Measurements from ENCODE around the gene EPS8. TPM values are rescaled to one million over a fixed set of nuclear protein-coding genes. Genes with fewer than 3 reads are reported as not detected.

The EPS8 gene
- total RNA-seq, 1 donor, result 192 TPM

DNA sequence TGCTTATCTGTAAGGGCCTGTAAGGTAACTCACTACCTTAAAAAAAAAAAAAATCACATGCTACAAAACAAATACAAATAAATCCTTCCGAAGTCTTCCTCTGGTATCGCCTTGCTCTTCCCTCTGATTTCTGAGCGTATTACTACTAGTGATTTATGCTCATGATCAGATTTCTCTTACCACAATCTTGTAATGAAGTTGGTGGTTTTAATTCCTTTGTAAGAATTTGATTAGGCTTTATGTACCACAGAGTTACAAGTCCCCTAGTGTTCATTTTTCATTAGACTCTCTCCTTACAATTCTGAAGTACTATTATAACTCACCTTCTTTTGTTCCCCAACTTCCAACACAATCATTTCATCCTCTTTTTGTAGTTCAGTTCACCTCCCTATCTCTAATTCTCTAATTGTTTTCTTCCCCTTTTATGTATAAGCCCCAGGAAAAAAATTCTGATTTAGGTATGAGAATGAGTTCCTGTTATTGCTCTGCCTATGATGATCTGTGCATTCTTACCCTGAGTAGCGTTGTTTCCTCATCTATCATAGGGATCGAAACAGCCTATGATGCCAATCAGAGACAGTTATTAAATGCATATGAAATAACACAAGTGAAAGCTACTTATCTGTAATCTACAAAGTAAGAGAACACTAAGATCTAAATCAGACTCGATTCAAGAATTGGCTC is 81.5 kb downstream of the EPS8 start:
- TF ChIP-seq, protein P1, sequence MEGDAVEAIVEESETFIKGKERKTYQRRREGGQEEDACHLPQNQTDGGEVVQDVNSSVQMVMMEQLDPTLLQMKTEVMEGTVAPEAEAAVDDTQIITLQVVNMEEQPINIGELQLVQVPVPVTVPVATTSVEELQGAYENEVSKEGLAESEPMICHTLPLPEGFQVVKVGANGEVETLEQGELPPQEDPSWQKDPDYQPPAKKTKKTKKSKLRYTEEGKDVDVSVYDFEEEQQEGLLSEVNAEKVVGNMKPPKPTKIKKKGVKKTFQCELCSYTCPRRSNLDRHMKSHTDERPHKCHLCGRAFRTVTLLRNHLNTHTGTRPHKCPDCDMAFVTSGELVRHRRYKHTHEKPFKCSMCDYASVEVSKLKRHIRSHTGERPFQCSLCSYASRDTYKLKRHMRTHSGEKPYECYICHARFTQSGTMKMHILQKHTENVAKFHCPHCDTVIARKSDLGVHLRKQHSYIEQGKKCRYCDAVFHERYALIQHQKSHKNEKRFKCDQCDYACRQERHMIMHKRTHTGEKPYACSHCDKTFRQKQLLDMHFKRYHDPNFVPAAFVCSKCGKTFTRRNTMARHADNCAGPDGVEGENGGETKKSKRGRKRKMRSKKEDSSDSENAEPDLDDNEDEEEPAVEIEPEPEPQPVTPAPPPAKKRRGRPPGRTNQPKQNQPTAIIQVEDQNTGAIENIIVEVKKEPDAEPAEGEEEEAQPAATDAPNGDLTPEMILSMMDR (IDR thresholded peaks at IDR 0.05; ENCODE audit: insufficient read depth, low read length), result no peak
- H3K4me3 ChIP-seq (ENCODE audit: low read depth, low read length), result no peak overlapping the region
- DNase-seq (ENCODE audit: low read depth), result no peak

DNA sequence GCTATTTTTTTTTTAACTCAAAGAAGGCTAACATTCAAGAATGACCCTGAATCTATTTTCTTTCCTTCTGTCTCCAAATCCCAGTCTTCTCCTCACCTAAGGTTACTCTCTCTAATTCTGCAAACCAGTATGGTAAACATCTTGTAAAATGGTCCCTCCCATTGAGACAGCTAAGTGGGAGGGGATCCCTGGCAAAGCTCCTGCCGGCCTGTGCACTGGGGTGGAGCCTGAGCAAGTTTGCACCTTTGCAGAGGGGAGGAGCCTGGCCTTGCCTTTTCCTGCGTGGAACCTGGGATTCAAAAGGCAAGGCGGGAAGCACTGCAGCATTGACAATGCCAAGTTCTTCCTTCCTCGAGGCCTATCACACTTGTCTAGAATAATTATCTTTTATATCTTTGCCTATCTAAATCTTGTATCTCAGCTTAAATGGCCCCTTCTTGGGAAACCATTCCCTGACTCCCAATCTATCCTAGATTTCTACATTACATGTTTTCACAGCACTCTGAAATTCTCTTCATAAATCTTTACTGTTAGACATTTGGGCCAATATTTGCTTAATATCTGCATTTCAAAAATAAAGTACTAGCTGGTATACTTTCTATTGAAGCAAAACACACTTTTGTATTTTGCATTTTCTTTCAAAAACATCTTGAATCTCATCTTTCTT is 83.0 kb downstream of the EPS8 start:
- no peak for DNase-seq (ENCODE audit: low read depth)
- H3K4me3 ChIP-seq (ENCODE audit: low read depth, low read length), result no peak overlapping the region
- TF ChIP-seq, protein P1 (IDR thresholded peaks at IDR 0.05; ENCODE audit: insufficient read depth, low read length), result no peak

DNA sequence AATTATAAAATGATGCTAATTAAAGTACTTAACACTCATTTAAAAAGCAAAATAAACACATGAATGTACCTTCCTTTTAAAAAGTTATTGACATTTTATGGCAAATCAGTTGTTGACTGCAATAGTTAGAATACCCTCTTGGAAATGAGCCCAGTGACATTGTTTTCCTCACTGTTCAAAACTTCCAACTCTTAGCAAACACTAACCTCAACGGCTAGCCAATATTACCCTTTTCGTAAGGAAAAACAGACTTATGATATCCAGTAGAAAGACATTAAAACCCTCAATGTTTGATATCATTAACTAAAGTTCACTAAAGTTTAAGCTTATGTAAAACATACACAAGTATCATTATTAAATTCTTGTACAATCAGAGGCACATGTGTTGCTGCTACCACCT is 83.6 kb downstream of the EPS8 start:
- TF ChIP-seq, protein P1 (IDR thresholded peaks at IDR 0.05; ENCODE audit: insufficient read depth, low read length), result no peak
- no peak overlapping the region for H3K4me3 ChIP-seq (ENCODE audit: low read depth, low read length)
- DNase-seq (ENCODE audit: low read depth), result no peak

DNA sequence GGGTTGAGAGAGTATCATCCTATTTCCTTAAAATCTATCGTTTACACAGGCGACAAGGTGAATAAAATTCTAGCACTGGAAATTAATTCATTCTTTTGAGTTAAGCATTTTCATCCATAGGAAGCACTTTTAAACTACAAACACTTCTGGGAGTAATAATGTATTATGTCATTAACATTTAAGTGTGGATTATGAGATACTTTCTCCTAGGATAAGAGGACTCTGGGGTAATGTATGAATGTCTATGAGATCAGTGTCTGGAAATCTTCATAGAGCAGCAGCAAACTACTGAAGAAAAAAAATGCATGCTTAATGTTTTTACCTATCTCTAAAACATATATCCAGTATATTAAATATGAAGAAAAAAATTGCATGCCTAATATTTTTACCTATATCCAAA is 86.9 kb downstream of the EPS8 start:
- TF ChIP-seq, protein P1 (IDR thresholded peaks at IDR 0.05; ENCODE audit: insufficient read depth, low read length), result no peak
- DNase-seq (ENCODE audit: low read depth), result no peak
- H3K4me3 ChIP-seq (ENCODE audit: low read depth, low read length), result no peak overlapping the region

DNA sequence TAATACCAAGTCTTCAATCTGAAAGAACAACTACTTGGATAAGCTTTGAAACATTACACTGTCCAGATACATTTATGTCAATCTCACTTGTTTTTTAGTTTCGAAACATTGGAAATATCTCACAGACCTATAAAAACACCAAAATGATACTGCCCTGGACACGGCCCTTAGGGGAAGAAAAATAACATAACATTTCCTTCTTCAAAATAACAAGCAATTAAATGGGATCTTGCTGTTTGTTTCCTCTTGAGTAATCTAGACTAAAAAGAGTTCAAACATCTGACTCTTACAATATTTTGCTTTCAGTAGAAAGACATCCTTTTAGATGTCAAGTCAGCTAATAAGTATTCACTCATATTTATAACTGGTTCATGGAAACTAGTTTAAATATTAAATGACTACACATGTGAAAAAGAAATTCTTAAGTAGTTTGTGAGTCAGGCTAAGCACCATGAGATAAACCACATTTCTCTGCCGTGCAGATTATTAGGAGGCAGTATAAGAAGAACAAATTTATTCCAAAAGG is 87.5 kb downstream of the EPS8 start:
- TF ChIP-seq, protein P1 (IDR thresholded peaks at IDR 0.05; ENCODE audit: insufficient read depth, low read length), result no peak
- peak; percentile 62 for DNase-seq (ENCODE audit: low read depth)
- H3K4me3 ChIP-seq (ENCODE audit: low read depth, low read length), result no peak overlapping the region

DNA sequence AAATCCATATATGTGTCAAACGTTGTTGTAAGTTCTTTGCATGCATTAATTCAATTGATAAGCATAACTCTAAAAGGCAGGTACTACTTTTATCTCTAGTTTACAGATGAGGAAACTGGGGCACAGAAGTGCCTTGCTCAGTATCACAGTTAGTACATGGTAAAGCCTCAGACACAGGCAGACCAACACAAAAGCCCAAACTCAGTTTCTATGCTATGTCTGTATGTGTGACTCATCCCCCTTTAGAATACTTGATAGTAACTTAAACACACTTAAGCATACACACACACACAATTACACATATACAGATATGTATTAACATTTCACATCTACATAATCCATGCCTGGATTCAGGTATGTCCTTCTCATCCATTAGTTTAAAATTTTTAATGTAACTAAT is 88.0 kb downstream of the EPS8 start:
- DNase-seq (ENCODE audit: low read depth), result peak; percentile 50
- TF ChIP-seq, protein P1 (IDR thresholded peaks at IDR 0.05; ENCODE audit: insufficient read depth, low read length), result no peak
- H3K4me3 ChIP-seq (ENCODE audit: low read depth, low read length), result no peak overlapping the region
